ENCODE results near the gene MRAP.

Gene MRAP

GRCh38 chr21:32329331-32329730, 30.7 kb downstream of the MRAP start:
- H3K27ac Mint-ChIP-seq = peak overlapping the region; percentile 26
- ATAC-seq (no peak), DNase-seq (ENCODE audit: low spot score in 2 of 2) (no peak)
- H3K9me3 Mint-ChIP-seq = no peaks in the 10 kb centered on the region
- no peaks in the 10 kb centered on the region for H3K4me1 Mint-ChIP-seq
- no peak overlapping the region for H3K4me3 Mint-ChIP-seq
- peaks cover 99% of the 10 kb centered on the region for H3K36me3 Mint-ChIP-seq

- no peak for ATAC-seq
- no peak overlapping the region for H3K4me3 Mint-ChIP-seq
- no peaks in the 10 kb centered on the region for H3K4me1 Mint-ChIP-seq
- H3K9me3 Mint-ChIP-seq = no peaks in the 10 kb centered on the region
- H3K27ac Mint-ChIP-seq = peak overlapping the region; percentile 26
- no peak for DNase-seq (ENCODE audit: low spot score in 2 of 2)
- H3K36me3 Mint-ChIP-seq = peaks cover 99% of the 10 kb centered on the region
These were observed 31.1 kb downstream of the MRAP start for GRCh38 chr21:32329776-32330175.

GRCh38 chr21:32330784-32331311, 32.2 kb downstream of the MRAP start:
- Mint-ChIP-seq H3K4me1 (no peaks in the 10 kb centered on the region), H3K27ac (peak overlapping the region; percentile 32), H3K36me3 (peaks cover 100% of the 10 kb centered on the region), H3K4me3 (no peak overlapping the region), H3K9me3 (no peaks in the 10 kb centered on the region)
- no peak for ATAC-seq
- no peak for DNase-seq (ENCODE audit: low spot score in 2 of 2)

GRCh38 chr21:32331444-32332305, 33.0 kb downstream of the MRAP start:
- Mint-ChIP-seq H3K9me3 (no peaks in the 10 kb centered on the region), H3K4me3 (no peak overlapping the region), H3K4me1 (no peaks in the 10 kb centered on the region), H3K27ac (peak overlapping the region; percentile 32), H3K36me3 (peaks cover 100% of the 10 kb centered on the region)
- DNase-seq (ENCODE audit: low spot score in 2 of 2) = no peak
- ATAC-seq = no peak

GRCh38 chr21:32332463-32332951, 33.9 kb downstream of the MRAP start:
- no peak overlapping the region for H3K4me3 Mint-ChIP-seq

GRCh38 chr21:32333953-32334673, 35.5 kb downstream of the MRAP start:
- no peaks in the 10 kb centered on the region for H3K9me3 Mint-ChIP-seq
- H3K4me1 Mint-ChIP-seq = no peaks in the 10 kb centered on the region
- no peak overlapping the region for H3K4me3 Mint-ChIP-seq
- no peak overlapping the region for H3K27ac Mint-ChIP-seq
- H3K36me3 Mint-ChIP-seq = peaks cover 100% of the 10 kb centered on the region
- no peak for DNase-seq (ENCODE audit: low spot score in 2 of 2)
- no peak for ATAC-seq

More at GRCh38 chr21:32332463-32332951, 33.9 kb downstream of the MRAP start:
- Mint-ChIP-seq H3K9me3 (no peaks in the 10 kb centered on the region), H3K36me3 (peaks cover 100% of the 10 kb centered on the region), H3K4me1 (no peaks in the 10 kb centered on the region), H3K27ac (no peak overlapping the region)
- ATAC-seq (no peak), DNase-seq (ENCODE audit: low spot score in 2 of 2) (no peak)

- no peak for DNase-seq (ENCODE audit: low spot score in 2 of 2)
- ATAC-seq = no peak
- H3K4me3 Mint-ChIP-seq = no peak overlapping the region
- H3K36me3 Mint-ChIP-seq = peaks cover 100% of the 10 kb centered on the region
- H3K4me1 Mint-ChIP-seq = no peaks in the 10 kb centered on the region
- H3K27ac Mint-ChIP-seq = no peak overlapping the region
- no peaks in the 10 kb centered on the region for H3K9me3 Mint-ChIP-seq
These were observed 36.4 kb downstream of the MRAP start for GRCh38 chr21:32334980-32335531.

- no peaks in the 10 kb centered on the region for H3K9me3 Mint-ChIP-seq
- no peak for DNase-seq (ENCODE audit: low spot score in 2 of 2)
- H3K4me1 Mint-ChIP-seq = no peaks in the 10 kb centered on the region
- H3K27ac Mint-ChIP-seq = peak overlapping the region; percentile 52
- no peak for ATAC-seq
- H3K36me3 Mint-ChIP-seq = peaks cover 100% of the 10 kb centered on the region
- no peak overlapping the region for H3K4me3 Mint-ChIP-seq
These were observed 37.2 kb downstream of the MRAP start for GRCh38 chr21:32335601-32336575.

- Mint-ChIP-seq H3K4me3 (no peak overlapping the region), H3K36me3 (peaks cover 100% of the 10 kb centered on the region), H3K9me3 (no peaks in the 10 kb centered on the region), H3K27ac (peak overlapping the region; percentile 52), H3K4me1 (no peaks in the 10 kb centered on the region)
- DNase-seq (ENCODE audit: low spot score in 2 of 2) (no peak), ATAC-seq (no peak)
These were observed 38.1 kb downstream of the MRAP start for GRCh38 chr21:32336711-32337110.

GRCh38 chr21:32337206-32337605, 38.6 kb downstream of the MRAP start:
- Mint-ChIP-seq H3K27ac (no peak overlapping the region), H3K36me3 (peaks cover 100% of the 10 kb centered on the region), H3K4me3 (no peak overlapping the region), H3K9me3 (no peaks in the 10 kb centered on the region), H3K4me1 (no peaks in the 10 kb centered on the region)
- ATAC-seq (no peak), DNase-seq (ENCODE audit: low spot score in 2 of 2) (no peak)

GRCh38 chr21:32338209-32338921, 39.7 kb downstream of the MRAP start:
- H3K4me1 Mint-ChIP-seq = no peaks in the 10 kb centered on the region
- H3K36me3 Mint-ChIP-seq = peaks cover 100% of the 10 kb centered on the region
- no peaks in the 10 kb centered on the region for H3K9me3 Mint-ChIP-seq
- ATAC-seq (no peak), DNase-seq (ENCODE audit: low spot score in 2 of 2) (no peak)
- H3K27ac Mint-ChIP-seq = peak overlapping the region; percentile 53
- no peak overlapping the region for H3K4me3 Mint-ChIP-seq

GRCh38 chr21:32340863-32341848, 42.5 kb downstream of the MRAP start:
- peaks cover 3% of the 10 kb centered on the region for H3K9me3 Mint-ChIP-seq
- H3K27ac Mint-ChIP-seq = peak overlapping the region; percentile 7
- H3K4me1 Mint-ChIP-seq = no peaks in the 10 kb centered on the region
- H3K4me3 Mint-ChIP-seq = no peak overlapping the region
- no peak for DNase-seq (ENCODE audit: low spot score in 2 of 2)
- ATAC-seq = no peak
- peaks cover 100% of the 10 kb centered on the region for H3K36me3 Mint-ChIP-seq

GRCh38 chr21:32346951-32347350, 48.3 kb downstream of the MRAP start:
- ATAC-seq (no peak), DNase-seq (ENCODE audit: low spot score in 2 of 2) (no peak)
- no peak overlapping the region for H3K27ac Mint-ChIP-seq
- H3K9me3 Mint-ChIP-seq = peaks cover 3% of the 10 kb centered on the region
- H3K4me3 Mint-ChIP-seq = no peak overlapping the region
- H3K36me3 Mint-ChIP-seq = peaks cover 88% of the 10 kb centered on the region
- no peaks in the 10 kb centered on the region for H3K4me1 Mint-ChIP-seq

All from stimulated activated effector memory CD8-positive, alpha-beta T cell treated with anti-CD3 and anti-CD28 coated beads, Interleukin-12 subunit alpha, Interleukin-12 subunit beta, amount 100 ng/mL, for 72 hours (primary cell).